GM18858 (cell line): ENCODE measurements around the gene SLC4A7.
"Not testable (repeated sequence)": the region's sequence is repeated elsewhere in the genome, so short reads cannot be mapped to it uniquely, and the experiment has no call there.

Experiments
- ATAC-seq: cut with Tn5 transposase; IDR thresholded peaks from one replicate; pipeline ENCODE4 v1.9.1; 2021; ENCODE audit not compliant: unreplicated experiment

Gene SLC4A7

DNA sequence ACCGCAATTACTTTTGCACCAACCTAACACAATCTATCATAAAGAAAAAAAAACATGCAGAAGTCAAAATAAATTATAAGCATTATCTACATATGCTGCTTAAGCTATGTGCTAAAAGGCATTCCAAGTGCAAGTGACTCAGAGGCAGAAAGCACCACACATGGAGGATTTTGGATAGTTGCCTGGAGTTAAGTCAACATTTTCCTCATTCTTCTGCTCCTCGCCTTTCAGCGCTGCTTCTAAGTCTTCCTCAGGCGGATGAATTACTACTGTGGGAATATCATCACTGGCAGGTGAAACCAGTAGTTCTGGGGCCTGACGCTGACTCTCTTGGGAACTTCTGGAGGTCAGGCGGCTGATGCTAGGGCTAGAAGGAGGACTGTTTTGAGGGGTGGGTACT lies 53.1 kb downstream of the SLC4A7 start:
- ATAC-seq, result no peak

- no peak for ATAC-seq
These were observed 54.3 kb downstream of the SLC4A7 start for GRCh38 chr3:27429909-27430308.

GRCh38 chr3:27428446-27428845 lies 55.7 kb downstream of the SLC4A7 start:
- no peak for ATAC-seq

DNA sequence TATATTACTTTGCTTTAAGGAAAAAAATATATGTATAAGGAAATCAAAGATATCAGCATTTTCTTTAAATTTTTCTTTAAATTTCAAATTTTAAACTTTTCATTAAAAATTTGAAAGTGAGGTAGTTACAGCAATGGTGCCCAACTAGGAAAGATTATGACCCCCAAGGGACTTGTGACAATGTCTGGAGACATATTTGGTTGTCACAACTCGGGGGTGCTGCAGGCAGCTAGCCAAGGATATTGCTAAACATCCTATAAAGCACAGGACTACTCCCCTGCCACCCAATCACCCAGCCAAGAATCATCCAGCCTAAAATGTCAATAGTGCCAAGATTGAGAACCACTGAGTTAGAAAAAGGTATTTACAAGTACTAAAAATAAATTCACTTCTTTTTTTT lies 57.3 kb downstream of the SLC4A7 start:
- ATAC-seq, result no peak

GRCh38 chr3:27425896-27426565 lies 58.2 kb downstream of the SLC4A7 start:
- no peak for ATAC-seq

- not testable (repeated sequence) for ATAC-seq
These were observed 59.2 kb downstream of the SLC4A7 start for GRCh38 chr3:27424812-27425521.

- ATAC-seq, result no peak
These were observed 60.7 kb downstream of the SLC4A7 start for GRCh38 chr3:27423463-27423862.

DNA sequence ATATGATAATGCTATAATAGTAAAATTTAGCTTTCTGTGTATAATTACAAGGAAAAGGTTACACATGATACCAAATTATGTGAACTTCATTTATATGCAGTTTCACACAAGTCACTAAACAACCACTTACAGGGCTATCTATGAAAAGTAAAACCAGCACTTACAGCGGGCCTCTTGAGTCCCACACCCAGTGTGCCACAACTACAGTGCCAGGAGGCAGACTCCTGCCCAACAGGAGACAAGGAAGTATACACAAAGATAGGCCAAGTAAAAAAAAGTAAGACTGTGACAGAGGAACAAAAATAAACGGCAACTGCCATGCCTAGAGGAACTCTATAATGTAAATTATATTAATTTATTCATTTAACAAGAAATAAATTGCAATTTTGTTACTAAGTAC lies 61.6 kb downstream of the SLC4A7 start:
- no peak for ATAC-seq

DNA sequence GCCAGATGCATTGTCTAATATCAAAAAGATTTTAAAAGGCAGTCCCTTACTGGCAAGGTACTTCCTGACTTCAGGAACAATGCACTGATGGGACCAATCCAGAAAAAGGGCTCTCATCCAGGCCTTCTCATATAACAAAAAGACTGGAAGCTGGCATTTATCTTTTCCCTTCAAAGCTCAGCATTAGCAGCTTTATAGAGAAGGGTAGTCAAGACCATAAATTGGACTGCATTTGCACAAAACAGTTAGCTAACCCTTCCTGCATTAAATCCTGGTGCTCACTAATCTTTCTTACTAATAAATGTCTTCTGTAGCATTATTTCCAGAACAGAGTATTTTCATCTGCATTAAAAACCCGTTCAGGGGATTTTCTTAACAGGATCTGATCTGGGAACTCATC lies 69.0 kb downstream of the SLC4A7 start:
- no peak for ATAC-seq

- peak; percentile 80 for ATAC-seq
These were observed 91.1 kb downstream of the SLC4A7 start for GRCh38 chr3:27392950-27393679.

- ATAC-seq, result not testable (repeated sequence)
These were observed 91.8 kb downstream of the SLC4A7 start for GRCh38 chr3:27392414-27392813.

DNA sequence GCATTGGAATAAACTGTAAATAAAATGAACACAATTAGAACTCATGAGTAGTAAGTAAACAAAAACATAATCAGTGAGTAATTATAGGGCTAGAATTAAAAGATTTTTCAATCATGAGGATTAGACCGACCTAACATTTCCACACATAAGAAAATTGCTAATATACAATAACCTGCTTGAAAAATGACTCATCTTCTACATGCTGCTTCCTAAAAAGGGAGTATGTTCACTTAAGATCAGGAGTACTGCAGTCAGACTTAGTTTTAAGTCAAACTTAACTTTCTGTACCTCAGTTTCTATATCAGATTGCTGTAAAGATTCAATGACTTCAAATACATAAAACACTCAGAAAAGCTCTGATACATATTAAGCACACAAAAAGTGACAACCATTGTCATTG lies 92.4 kb downstream of the SLC4A7 start:
- no peak for ATAC-seq

- ATAC-seq, result no peak
These were observed 96.6 kb downstream of the SLC4A7 start for GRCh38 chr3:27387625-27388024.

DNA sequence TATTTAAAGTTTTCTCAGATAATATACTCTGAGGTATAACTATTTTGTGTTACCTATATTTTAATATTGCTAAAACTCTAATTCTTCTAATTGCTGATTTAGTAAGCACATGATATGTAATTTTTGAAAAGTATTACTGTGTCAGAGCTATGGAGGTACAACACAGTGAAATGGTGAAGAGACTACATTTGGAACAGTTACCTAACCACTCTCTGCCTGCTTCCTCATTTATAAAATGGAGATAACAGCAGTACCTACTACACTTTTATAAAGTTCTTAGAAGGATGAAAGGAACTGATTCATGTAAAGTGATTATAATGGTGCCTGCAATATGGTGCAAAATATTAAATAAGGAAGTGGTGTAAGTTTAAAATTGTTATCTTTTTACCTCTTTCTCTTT lies 98.7 kb downstream of the SLC4A7 start:
- ATAC-seq, result peak; percentile 56

DNA sequence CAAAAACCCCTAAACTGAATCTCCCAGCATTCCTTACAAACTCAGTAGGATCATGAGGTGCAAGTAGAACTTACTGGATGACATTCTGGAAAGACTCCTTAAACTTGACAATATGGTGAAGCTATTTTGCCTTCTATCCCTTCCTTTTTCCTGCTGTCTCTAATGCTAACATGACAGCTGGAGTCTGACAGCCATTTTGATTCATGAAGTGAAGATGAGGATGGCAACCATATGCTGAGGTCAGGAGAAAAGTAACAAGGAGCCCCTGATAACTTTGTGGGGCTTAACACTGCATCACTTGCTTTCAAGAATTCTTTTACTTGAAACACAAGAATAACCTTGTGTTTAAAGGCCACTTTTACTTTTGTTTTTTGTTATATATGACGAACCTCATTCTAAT lies 100.0 kb downstream of the SLC4A7 start:
- ATAC-seq, result no peak

- peak; percentile 53 for ATAC-seq
These were observed 103.5 kb downstream of the SLC4A7 start for GRCh38 chr3:27380433-27381357.

- ATAC-seq, result no peak
These were observed 105.9 kb downstream of the SLC4A7 start for GRCh38 chr3:27378331-27378730.

GRCh38 chr3:27376109-27376772 lies 107.9 kb downstream of the SLC4A7 start:
- ATAC-seq, result no peak

DNA sequence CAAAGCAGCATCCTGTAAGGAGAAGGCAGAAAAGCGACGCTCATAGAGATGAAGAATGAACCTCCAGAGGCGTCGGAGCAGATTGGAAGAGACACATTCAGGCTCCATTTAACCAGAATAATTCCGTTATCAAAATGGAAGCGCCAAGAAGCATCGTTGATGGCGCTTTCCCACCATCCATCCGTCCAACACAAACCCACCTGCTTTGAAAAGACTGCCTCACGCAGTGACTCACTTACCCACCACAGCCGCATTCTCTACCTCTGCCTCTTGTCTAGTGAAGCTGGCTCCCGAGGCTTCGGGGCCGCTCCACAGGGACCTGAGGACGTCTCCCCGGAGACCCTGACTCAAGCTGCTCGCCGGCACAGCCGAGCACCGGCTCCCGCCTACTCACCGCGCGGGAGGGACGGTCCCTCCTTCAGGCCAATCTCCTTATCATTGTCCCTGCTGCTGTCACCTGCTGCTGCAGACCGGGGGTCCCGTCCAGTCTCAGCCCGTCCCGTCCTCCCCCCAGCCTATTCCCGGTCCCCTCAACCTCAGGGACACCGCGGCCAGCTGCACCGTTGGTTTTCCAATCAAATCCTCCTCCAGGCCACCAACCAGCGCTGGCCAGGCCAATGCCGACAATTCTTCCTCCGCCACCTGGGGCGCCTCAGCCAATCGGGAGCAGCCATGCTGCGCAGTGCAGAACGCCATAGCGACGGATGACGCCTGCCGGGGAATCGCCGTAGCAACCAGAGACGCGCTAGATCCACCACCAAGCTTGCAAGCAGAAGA lies 115.2 kb downstream of the SLC4A7 start, which contains the start of gene NEK10:
Gene NEK10, minus strand, starts transcription at position 553 of the 777 bp plus-strand sequence. CDS start 16,501 bp downstream, outside the sequence.
- peak; percentile 100 for ATAC-seq
